GM23338 (cell line): ENCODE measurements around the gene EYA2. TPM values are rescaled to one million over a fixed set of nuclear protein-coding genes. Genes with fewer than 3 reads are reported as not detected.

Experiments
- ATAC-seq: fragments of 200-7000 bp; cut with Tn5 transposase; 3 replicates; pipeline ENCODE4 v1.9.1; 2020
- DNase-seq: peaks from one replicate; pipeline ENCODE4 v3.0.0-alpha.2; 2015; ENCODE audit warnings: low spot score
- H2AFZ ChIP-seq: fragments of 200-600 bp; sonication (generic); 2 replicates; pipeline ENCODE4 v1.8.0; 2016; ENCODE audit warnings: antibody characterized with exemption, mild to moderate bottlenecking, moderate library complexity
- H3F3A ChIP-seq: fragments of 200-600 bp; sonication (generic); replicated peaks from 2 replicates; pipeline ENCODE4 v1.8.0; 2017; ENCODE audit warnings: antibody characterized with exemption, mixed run types, low read depth
- H3K27ac ChIP-seq: fragments of 200-600 bp; sonication (generic); 2 replicates; pipeline ENCODE4 v1.6.1; 2016; ENCODE audit warnings: low read depth
- H3K27me3 ChIP-seq: fragments of 200-600 bp; sonication (generic); 2 replicates; pipeline ENCODE4 v1.8.0; 2016; ENCODE audit warnings: mild to moderate bottlenecking, mixed run types, moderate library complexity; ENCODE audit not compliant: insufficient read depth
- H3K36me3 ChIP-seq: fragments of 200-600 bp; sonication (generic); 2 replicates; pipeline ENCODE4 v1.8.0; 2016; ENCODE audit warnings: mild to moderate bottlenecking; ENCODE audit not compliant: insufficient read depth
- H3K4me1 ChIP-seq: fragments of 200-600 bp; sonication (generic); 2 replicates; pipeline ENCODE4 v1.8.0; 2016; ENCODE audit warnings: mild to moderate bottlenecking, moderate library complexity; ENCODE audit not compliant: insufficient read depth
- H3K4me2 ChIP-seq: fragments of 200-600 bp; sonication (generic); 2 replicates; pipeline ENCODE4 v1.7.1; 2017; ENCODE audit warnings: mixed run types
- H3K4me3 ChIP-seq: fragments of 200-600 bp; sonication (generic); 2 replicates; pipeline ENCODE4 v1.6.1; 2016; ENCODE audit warnings: mixed run types
- H3K79me2 ChIP-seq: fragments of 200-600 bp; sonication (generic); replicated peaks from 2 replicates; pipeline ENCODE4 v1.8.0; 2017; ENCODE audit warnings: mild to moderate bottlenecking; ENCODE audit not compliant: insufficient read depth
- H3K9me2 ChIP-seq: fragments of 200-600 bp; sonication (generic); 2 replicates; pipeline ENCODE4 v1.8.0; 2017; ENCODE audit not compliant: insufficient read depth
- H4K20me1 ChIP-seq: fragments of 200-600 bp; sonication (generic); replicated peaks from 2 replicates; pipeline ENCODE4 v1.8.0; 2017; ENCODE audit warnings: mild to moderate bottlenecking; ENCODE audit not compliant: insufficient read depth
- H3K27ac Mint-ChIP-seq: 2 replicates; pipeline ENCODE4 v1.8.0; 2020; ENCODE audit warnings: inconsistent platforms, mild to moderate bottlenecking, moderate library complexity, mixed read lengths
- H3K27me3 Mint-ChIP-seq: 3 replicates; pipeline ENCODE4 v1.8.0; 2022; ENCODE audit warnings: low read depth, mild to moderate bottlenecking, moderate library complexity, mixed read lengths, inconsistent platforms; ENCODE audit not compliant: insufficient read depth, poor library complexity
- H3K36me3 Mint-ChIP-seq: 3 replicates; pipeline ENCODE4 v1.8.0; 2021; ENCODE audit warnings: low read depth, mild to moderate bottlenecking, inconsistent platforms, moderate library complexity, mixed read lengths
- H3K4me1 Mint-ChIP-seq: 3 replicates; pipeline ENCODE4 v1.8.0; 2020; ENCODE audit warnings: mild to moderate bottlenecking, inconsistent platforms, mixed read lengths
- H3K4me3 Mint-ChIP-seq: 3 replicates; pipeline ENCODE4 v1.8.0; 2021; ENCODE audit warnings: moderate library complexity, mild to moderate bottlenecking, inconsistent platforms, mixed read lengths
- H3K9me3 Mint-ChIP-seq: 3 replicates; pipeline ENCODE4 v1.8.0; 2020; ENCODE audit warnings: moderate library complexity, mild to moderate bottlenecking, inconsistent platforms, mixed read lengths
- CREB1 ChIP-seq: fragments of 250-450 bp; sonication (Bioruptor Pico); IDR thresholded peaks from 2 replicates; pipeline ENCODE4 v1.5.0; 2020; ENCODE audit warnings: low read depth, mild to moderate bottlenecking, moderate library complexity
- EZH2 ChIP-seq: fragments of 200-600 bp; sonication (generic); IDR thresholded peaks from one replicate; pipeline ENCODE4 v1.8.0; 2017; ENCODE audit warnings: antibody characterized with exemption, mild to moderate bottlenecking, low read depth; ENCODE audit not compliant: unreplicated experiment
- EZH2phosphoT487 ChIP-seq: fragments of 200-600 bp; sonication (generic); IDR thresholded peaks from one replicate; pipeline ENCODE4 v1.8.1; 2018; ENCODE audit warnings: antibody characterized with exemption; ENCODE audit not compliant: unreplicated experiment
- JUNB ChIP-seq: IDR thresholded peaks from one replicate; pipeline ENCODE4 v1.6.1; 2016; ENCODE audit warnings: antibody characterized with exemption; ENCODE audit not compliant: unreplicated experiment
- NANOG ChIP-seq: IDR thresholded peaks from 2 replicates; pipeline ENCODE4 v1.6.1; 2016; ENCODE audit warnings: antibody characterized with exemption, borderline replicate concordance
- POLR2AphosphoS5 ChIP-seq: IDR thresholded peaks from 2 replicates; pipeline ENCODE4 v1.6.1; 2016; ENCODE audit warnings: antibody characterized with exemption, low read depth
- polyA plus RNA-seq: library from polyadenylated mRNA; unstranded; fragments of >200 nt; fragmentation: Nextera tagmentation; extraction: Ambion mirVana; gene quantifications from 2 replicates; pipeline ENCODE4 v1.2.1, GENCODE V29; 2016
- total RNA-seq: library from RNA; depleted of rRNA; stranded (reverse); fragments of >200 nt; shearing (Covaris generic); gene quantifications from 2 replicates; pipeline ENCODE4 v1.2.3, GENCODE V29; 2014
- TF ChIP-seq, protein P1 (sequence below), 2 experiments: fragments of 200-600 bp in 1 of 2; sonication (generic) in 1 of 2; conservative IDR thresholded peaks; 2 replicates each; pipeline versions ENCODE4 v1.5.1 to v1.6.1; 2016 to 2017; ENCODE audit warnings: antibody characterized with exemption in 2 of 2, low read depth in 2 of 2, mild to moderate bottlenecking in 2 of 2, moderate library complexity in 1 of 2
- TF ChIP-seq, protein P2 (sequence below): fragments of 250-450 bp; sonication (Bioruptor Pico); IDR thresholded peaks from 2 replicates; pipeline ENCODE4 v1.5.0; 2020; ENCODE audit warnings: mild to moderate bottlenecking, moderate library complexity

The EYA2 gene
- total and polyA plus RNA-seq, 2 experiments from 2014 or later: 0.50 to 0.56 TPM

DNA sequence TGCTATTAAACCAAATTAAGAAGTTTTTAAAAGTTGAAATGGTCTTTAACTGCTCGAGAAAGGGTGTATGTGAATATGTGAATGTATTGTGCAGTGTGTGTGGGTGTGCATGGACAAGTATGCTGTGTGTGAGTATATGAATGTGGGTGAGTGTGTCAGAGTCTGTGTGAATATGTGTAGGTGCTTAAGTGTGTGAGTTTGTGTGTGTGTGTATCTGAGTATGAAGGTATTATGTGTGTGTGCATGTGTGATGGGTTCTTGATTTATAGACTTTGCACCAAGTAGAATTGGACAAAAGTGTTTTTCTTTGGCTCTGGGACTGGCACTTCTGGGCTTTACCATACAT is 21.6 kb downstream of the EYA2 start:
- H3K9me2 ChIP-seq: no peaks in the 10 kb centered on the region
- H4K20me1 ChIP-seq: no peaks in the 10 kb centered on the region
- DNase-seq (no peak), ATAC-seq (no peak)
- no peaks in the 10 kb centered on the region for H3K4me1 Mint-ChIP-seq
- no peak overlapping the region for H3K27ac ChIP-seq
- no peak overlapping the region for H3K4me3 ChIP-seq
- H3F3A ChIP-seq: no peaks in the 10 kb centered on the region
- H3K27ac Mint-ChIP-seq: no peak overlapping the region
- H3K36me3 ChIP-seq: no peaks in the 10 kb centered on the region
- no peaks in the 10 kb centered on the region for H3K27me3 ChIP-seq
- H3K4me2 ChIP-seq: no peak overlapping the region
- peaks cover 4% of the 10 kb centered on the region for H3K27me3 Mint-ChIP-seq
- no peak overlapping the region for H3K4me3 Mint-ChIP-seq
- H3K36me3 Mint-ChIP-seq: 0 out of 3 replicates have a peak, but pooled peaks cover 4% of the 10 kb centered on the region
- H3K9me3 Mint-ChIP-seq: peaks cover 3% of the 10 kb centered on the region
- no peaks in the 10 kb centered on the region for H3K79me2 ChIP-seq
- no peaks in the 10 kb centered on the region for H3K4me1 ChIP-seq
- H2AFZ ChIP-seq: no peak overlapping the region
- TF ChIP-seq CREB1 (CRISPR knock-in tag) (no peak), EZH2 (no peak), JUNB (no peak), NANOG (no peak), POLR2AphosphoS5 (no peak), EZH2phosphoT487 (no peak)
- TF ChIP-seq, protein P1, sequence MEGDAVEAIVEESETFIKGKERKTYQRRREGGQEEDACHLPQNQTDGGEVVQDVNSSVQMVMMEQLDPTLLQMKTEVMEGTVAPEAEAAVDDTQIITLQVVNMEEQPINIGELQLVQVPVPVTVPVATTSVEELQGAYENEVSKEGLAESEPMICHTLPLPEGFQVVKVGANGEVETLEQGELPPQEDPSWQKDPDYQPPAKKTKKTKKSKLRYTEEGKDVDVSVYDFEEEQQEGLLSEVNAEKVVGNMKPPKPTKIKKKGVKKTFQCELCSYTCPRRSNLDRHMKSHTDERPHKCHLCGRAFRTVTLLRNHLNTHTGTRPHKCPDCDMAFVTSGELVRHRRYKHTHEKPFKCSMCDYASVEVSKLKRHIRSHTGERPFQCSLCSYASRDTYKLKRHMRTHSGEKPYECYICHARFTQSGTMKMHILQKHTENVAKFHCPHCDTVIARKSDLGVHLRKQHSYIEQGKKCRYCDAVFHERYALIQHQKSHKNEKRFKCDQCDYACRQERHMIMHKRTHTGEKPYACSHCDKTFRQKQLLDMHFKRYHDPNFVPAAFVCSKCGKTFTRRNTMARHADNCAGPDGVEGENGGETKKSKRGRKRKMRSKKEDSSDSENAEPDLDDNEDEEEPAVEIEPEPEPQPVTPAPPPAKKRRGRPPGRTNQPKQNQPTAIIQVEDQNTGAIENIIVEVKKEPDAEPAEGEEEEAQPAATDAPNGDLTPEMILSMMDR (conservative IDR thresholded peaks at IDR 0.05; ENCODE audit: low read depth in 2 of 2): no peak
- TF ChIP-seq, protein P2, sequence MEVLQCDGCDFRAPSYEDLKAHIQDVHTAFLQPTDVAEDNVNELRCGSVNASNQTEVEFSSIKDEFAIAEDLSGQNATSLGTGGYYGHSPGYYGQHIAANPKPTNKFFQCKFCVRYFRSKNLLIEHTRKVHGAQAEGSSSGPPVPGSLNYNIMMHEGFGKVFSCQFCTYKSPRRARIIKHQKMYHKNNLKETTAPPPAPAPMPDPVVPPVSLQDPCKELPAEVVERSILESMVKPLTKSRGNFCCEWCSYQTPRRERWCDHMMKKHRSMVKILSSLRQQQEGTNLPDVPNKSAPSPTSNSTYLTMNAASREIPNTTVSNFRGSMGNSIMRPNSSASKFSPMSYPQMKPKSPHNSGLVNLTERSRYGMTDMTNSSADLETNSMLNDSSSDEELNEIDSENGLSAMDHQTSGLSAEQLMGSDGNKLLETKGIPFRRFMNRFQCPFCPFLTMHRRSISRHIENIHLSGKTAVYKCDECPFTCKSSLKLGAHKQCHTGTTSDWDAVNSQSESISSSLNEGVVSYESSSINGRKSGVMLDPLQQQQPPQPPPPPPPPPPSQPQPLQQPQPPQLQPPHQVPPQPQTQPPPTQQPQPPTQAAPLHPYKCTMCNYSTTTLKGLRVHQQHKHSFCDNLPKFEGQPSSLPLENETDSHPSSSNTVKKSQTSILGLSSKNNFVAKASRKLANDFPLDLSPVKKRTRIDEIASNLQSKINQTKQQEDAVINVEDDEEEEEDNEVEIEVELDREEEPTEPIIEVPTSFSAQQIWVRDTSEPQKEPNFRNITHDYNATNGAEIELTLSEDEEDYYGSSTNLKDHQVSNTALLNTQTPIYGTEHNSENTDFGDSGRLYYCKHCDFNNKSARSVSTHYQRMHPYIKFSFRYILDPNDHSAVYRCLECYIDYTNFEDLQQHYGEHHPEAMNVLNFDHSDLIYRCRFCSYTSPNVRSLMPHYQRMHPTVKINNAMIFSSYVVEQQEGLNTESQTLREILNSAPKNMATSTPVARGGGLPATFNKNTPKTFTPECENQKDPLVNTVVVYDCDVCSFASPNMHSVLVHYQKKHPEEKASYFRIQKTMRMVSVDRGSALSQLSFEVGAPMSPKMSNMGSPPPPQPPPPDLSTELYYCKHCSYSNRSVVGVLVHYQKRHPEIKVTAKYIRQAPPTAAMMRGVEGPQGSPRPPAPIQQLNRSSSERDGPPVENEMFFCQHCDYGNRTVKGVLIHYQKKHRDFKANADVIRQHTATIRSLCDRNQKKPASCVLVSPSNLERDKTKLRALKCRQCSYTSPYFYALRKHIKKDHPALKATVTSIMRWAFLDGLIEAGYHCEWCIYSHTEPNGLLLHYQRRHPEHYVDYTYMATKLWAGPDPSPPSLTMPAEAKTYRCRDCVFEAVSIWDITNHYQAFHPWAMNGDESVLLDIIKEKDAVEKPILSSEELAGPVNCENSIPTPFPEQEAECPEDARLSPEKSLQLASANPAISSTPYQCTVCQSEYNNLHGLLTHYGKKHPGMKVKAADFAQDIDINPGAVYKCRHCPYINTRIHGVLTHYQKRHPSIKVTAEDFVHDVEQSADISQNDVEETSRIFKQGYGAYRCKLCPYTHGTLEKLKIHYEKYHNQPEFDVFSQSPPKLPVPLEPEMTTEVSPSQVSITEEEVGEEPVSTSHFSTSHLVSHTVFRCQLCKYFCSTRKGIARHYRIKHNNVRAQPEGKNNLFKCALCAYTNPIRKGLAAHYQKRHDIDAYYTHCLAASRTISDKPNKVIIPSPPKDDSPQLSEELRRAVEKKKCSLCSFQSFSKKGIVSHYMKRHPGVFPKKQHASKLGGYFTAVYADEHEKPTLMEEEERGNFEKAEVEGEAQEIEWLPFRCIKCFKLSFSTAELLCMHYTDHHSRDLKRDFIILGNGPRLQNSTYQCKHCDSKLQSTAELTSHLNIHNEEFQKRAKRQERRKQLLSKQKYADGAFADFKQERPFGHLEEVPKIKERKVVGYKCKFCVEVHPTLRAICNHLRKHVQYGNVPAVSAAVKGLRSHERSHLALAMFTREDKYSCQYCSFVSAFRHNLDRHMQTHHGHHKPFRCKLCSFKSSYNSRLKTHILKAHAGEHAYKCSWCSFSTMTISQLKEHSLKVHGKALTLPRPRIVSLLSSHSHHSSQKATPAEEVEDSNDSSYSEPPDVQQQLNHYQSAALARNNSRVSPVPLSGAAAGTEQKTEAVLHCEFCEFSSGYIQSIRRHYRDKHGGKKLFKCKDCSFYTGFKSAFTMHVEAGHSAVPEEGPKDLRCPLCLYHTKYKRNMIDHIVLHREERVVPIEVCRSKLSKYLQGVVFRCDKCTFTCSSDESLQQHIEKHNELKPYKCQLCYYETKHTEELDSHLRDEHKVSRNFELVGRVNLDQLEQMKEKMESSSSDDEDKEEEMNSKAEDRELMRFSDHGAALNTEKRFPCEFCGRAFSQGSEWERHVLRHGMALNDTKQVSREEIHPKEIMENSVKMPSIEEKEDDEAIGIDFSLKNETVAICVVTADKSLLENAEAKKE (CRISPR knock-in tag): no peak
